ENCODE results near the gene PLXDC1. TPM values are rescaled to one million over a fixed set of nuclear protein-coding genes. Genes with fewer than 3 reads are reported as not detected.

The PLXDC1 gene
- total and polyA plus RNA-seq, 2 of the 13 experiments (the other 11 are each of a cell fraction or from before 2014, with no cell fraction given) = not detected

GRCh38 chr17:39131616-39132015, 19.8 kb downstream of the PLXDC1 start (continued):
- TF ChIP-seq RERE (CRISPR knock-in tag; IDR thresholded peaks at IDR 0.05; ENCODE audit: low read depth) = no peak
- no peak for TF ChIP-seq ZNF879 (CRISPR knock-in tag; IDR thresholded peaks at IDR 0.05)

- ATAC-seq = no peak
- WGBS (ENCODE audit: low lambda C conversion rate) = 67% methylated on average over 3 of the region's 3 CpGs
- no peak overlapping the region for H3K9ac ChIP-seq (ENCODE audit: insufficient read depth, low read depth, low read length)
- H3K4me3 ChIP-seq (replicated peaks in 1 of 3; ENCODE audit: insufficient read depth in 1 of 3, low read depth in 2 of 3, low read length in 3 of 3) = no peak overlapping the region
- POLR2A ChIA-PET = interaction anchor here (0.5 kb wide), 1 partner anchor 23 kb away, joined by 3 read pairs; no protein-coding TSS in a partner anchor
- H3K9me3 ChIP-seq (ENCODE audit: low read length) = no peaks in the 10 kb centered on the region
- no peaks in the 10 kb centered on the region for H3K36me3 ChIP-seq (replicated peaks in 1 of 2; ENCODE audit: control insufficient read depth in 1 of 2, insufficient read depth in 2 of 2, low read length in 2 of 2)
- in situ Hi-C loops (cut with HindIII; ENCODE audit: extremely low pct_ligation_motif_present, low pct_unique_long_range_greater_than_20kb) = no loop called here
- no peak overlapping the region for H2AFZ ChIP-seq (ENCODE audit: low read length)
- no peak for DNase-seq (ENCODE audit: low spot score)
- H3K27me3 ChIP-seq (ENCODE audit: control insufficient read depth in 1 of 2, insufficient read depth in 2 of 2, low read length in 2 of 2) = peaks cover 1 to 24% of the 10 kb centered on the region in 2 experiments; a peak in 4 of 5 replicates
- no peaks in the 10 kb centered on the region for H3K4me1 ChIP-seq (ENCODE audit: insufficient read depth, low read length)
- no peak for FAIRE-seq
- H4K20me1 ChIP-seq (ENCODE audit: insufficient read depth, low read length) = no peaks in the 10 kb centered on the region
- no TSS peak for BruUV-seq (replicated peaks)
- no peaks in the 10 kb centered on the region for H3K79me2 ChIP-seq (ENCODE audit: insufficient read depth, low read length)
- no peak overlapping the region for H3K4me2 ChIP-seq (ENCODE audit: low read depth, low read length)
- CTCF ChIA-PET (ENCODE audit: low intra/inter-chr PET ratio, low total read pairs) = no interaction called here
- no peak overlapping the region for H3K27ac ChIP-seq (ENCODE audit: extremely low read length, insufficient read depth, low read length)
- intact Hi-C loops (cut with micrococcal nuclease; ENCODE audit: unreplicated experiment) = no loop called here
- TF ChIP-seq ZNF678 (CRISPR knock-in tag; IDR thresholded peaks at IDR 0.05) = no peak
- TF ChIP-seq CREM (IDR thresholded peaks at IDR 0.05) = no peak
- no peak for TF ChIP-seq CREM (CRISPR knock-in tag; IDR thresholded peaks at IDR 0.05)
- TF ChIP-seq ZBTB39 (CRISPR knock-in tag; IDR thresholded peaks at IDR 0.05) = no peak
- TF ChIP-seq AFF4 (CRISPR knock-in tag; IDR thresholded peaks at IDR 0.05) = no peak
- TF ChIP-seq ZNF558 (CRISPR knock-in tag; IDR thresholded peaks at IDR 0.05; ENCODE audit: borderline replicate concordance) = no peak
- no peak for TF ChIP-seq TOPORS (CRISPR knock-in tag; IDR thresholded peaks at IDR 0.05)
- no peak for TF ChIP-seq YEATS4 (CRISPR knock-in tag; IDR thresholded peaks at IDR 0.05; ENCODE audit: borderline replicate concordance)
- no peak for TF ChIP-seq ZSCAN31 (CRISPR knock-in tag; IDR thresholded peaks at IDR 0.05; ENCODE audit: low read depth)
Observed at GRCh38 chr17:39130205-39130604, 21.2 kb downstream of the PLXDC1 start.
